ENCODE results near the gene ADH1C. TPM values are rescaled to one million over a fixed set of nuclear protein-coding genes. Genes with fewer than 3 reads are reported as not detected.

The ADH1C gene
- polyA plus RNA-seq, 1 of the 3 experiments (the other 2 are of a cell fraction): not detected

GRCh38 chr4:99330648-99331047 lies 21.9 kb downstream of the ADH1C start (continued):
- TF ChIP-seq, protein P1, sequence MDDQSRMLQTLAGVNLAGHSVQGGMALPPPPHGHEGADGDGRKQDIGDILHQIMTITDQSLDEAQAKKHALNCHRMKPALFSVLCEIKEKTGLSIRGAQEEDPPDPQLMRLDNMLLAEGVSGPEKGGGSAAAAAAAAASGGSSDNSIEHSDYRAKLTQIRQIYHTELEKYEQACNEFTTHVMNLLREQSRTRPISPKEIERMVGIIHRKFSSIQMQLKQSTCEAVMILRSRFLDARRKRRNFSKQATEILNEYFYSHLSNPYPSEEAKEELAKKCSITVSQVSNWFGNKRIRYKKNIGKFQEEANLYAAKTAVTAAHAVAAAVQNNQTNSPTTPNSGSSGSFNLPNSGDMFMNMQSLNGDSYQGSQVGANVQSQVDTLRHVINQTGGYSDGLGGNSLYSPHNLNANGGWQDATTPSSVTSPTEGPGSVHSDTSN (IDR thresholded peaks at IDR 0.05): no peak
- TF ChIP-seq, protein P2, sequence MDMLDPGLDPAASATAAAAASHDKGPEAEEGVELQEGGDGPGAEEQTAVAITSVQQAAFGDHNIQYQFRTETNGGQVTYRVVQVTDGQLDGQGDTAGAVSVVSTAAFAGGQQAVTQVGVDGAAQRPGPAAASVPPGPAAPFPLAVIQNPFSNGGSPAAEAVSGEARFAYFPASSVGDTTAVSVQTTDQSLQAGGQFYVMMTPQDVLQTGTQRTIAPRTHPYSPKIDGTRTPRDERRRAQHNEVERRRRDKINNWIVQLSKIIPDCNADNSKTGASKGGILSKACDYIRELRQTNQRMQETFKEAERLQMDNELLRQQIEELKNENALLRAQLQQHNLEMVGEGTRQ (IDR thresholded peaks at IDR 0.05; ENCODE audit: borderline replicate concordance, low read depth, low read length): no peak
- TF ChIP-seq GABPA (IDR thresholded peaks at IDR 0.05; ENCODE audit: low read depth) (no peak), EZH2phosphoT487 (IDR thresholded peaks at IDR 0.05; ENCODE audit: borderline replicate concordance, low read depth) (no peak), RCOR1 (IDR thresholded peaks at IDR 0.05; ENCODE audit: low read length) (no peak), MXI1 (IDR thresholded peaks at IDR 0.05; ENCODE audit: low read depth, low read length) (no peak)
- TF ChIP-seq, protein P3, sequence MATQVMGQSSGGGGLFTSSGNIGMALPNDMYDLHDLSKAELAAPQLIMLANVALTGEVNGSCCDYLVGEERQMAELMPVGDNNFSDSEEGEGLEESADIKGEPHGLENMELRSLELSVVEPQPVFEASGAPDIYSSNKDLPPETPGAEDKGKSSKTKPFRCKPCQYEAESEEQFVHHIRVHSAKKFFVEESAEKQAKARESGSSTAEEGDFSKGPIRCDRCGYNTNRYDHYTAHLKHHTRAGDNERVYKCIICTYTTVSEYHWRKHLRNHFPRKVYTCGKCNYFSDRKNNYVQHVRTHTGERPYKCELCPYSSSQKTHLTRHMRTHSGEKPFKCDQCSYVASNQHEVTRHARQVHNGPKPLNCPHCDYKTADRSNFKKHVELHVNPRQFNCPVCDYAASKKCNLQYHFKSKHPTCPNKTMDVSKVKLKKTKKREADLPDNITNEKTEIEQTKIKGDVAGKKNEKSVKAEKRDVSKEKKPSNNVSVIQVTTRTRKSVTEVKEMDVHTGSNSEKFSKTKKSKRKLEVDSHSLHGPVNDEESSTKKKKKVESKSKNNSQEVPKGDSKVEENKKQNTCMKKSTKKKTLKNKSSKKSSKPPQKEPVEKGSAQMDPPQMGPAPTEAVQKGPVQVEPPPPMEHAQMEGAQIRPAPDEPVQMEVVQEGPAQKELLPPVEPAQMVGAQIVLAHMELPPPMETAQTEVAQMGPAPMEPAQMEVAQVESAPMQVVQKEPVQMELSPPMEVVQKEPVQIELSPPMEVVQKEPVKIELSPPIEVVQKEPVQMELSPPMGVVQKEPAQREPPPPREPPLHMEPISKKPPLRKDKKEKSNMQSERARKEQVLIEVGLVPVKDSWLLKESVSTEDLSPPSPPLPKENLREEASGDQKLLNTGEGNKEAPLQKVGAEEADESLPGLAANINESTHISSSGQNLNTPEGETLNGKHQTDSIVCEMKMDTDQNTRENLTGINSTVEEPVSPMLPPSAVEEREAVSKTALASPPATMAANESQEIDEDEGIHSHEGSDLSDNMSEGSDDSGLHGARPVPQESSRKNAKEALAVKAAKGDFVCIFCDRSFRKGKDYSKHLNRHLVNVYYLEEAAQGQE (IDR thresholded peaks at IDR 0.05; ENCODE audit: low read depth, low read length): no peak

DNA sequence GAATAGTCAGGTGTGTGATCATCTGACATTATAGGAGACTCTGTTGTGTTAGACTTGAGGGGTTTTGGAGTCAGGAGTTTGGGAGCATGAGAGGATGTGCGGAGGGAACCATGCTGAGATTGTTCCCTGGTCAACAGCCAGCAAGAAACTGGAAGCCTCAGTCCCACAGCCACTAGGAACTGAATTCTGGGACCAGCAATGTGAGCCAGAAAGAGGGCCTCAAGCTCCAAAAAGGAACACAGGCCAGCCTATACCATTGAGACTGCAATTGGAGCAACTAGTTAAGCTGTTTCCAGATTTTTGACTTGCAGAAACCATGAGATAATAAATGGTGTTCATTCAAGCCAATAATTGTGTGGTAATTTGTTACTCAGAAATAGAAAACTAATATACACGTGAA lies 22.7 kb downstream of the ADH1C start:
- H4K20me1 ChIP-seq (ENCODE audit: insufficient read depth): no peaks in the 10 kb centered on the region
- DNase-seq: no peak
- no peak overlapping the region for H3K4me2 ChIP-seq
- TF ChIP-seq RXRA (IDR thresholded peaks at IDR 0.05; ENCODE audit: borderline replicate concordance, low read depth): no peak
- TF ChIP-seq JUND (IDR thresholded peaks at IDR 0.05): no peak
- no peak for TF ChIP-seq ELF1 (IDR thresholded peaks at IDR 0.05)
- no peak for TF ChIP-seq TAF1 (IDR thresholded peaks at IDR 0.05; ENCODE audit: borderline replicate concordance, low read depth, low read length)
- no peak for TF ChIP-seq MEF2A (IDR thresholded peaks at IDR 0.05; ENCODE audit: borderline replicate concordance, low read depth)
- no peak for TF ChIP-seq YY1 (IDR thresholded peaks at IDR 0.05; ENCODE audit: low read depth)
- no peak for TF ChIP-seq CHD2 (IDR thresholded peaks at IDR 0.05; ENCODE audit: low read length, partially characterized antibody)
- no peak for TF ChIP-seq EZH2phosphoT487 (IDR thresholded peaks at IDR 0.05; ENCODE audit: borderline replicate concordance, low read depth)
- TF ChIP-seq NRF1 (IDR thresholded peaks at IDR 0.05; ENCODE audit: low read depth, low read length): no peak
- TF ChIP-seq RCOR1 (IDR thresholded peaks at IDR 0.05; ENCODE audit: low read length): no peak
- TF ChIP-seq EP300 (IDR thresholded peaks at IDR 0.05; ENCODE audit: borderline replicate concordance in 1 of 2, low read depth in 1 of 2, low read length in 1 of 2): no peak
- no peak for TF ChIP-seq MAX (IDR thresholded peaks at IDR 0.05; ENCODE audit: low read depth)
- no peak for TF ChIP-seq GABPA (IDR thresholded peaks at IDR 0.05; ENCODE audit: low read depth)
- H3K79me2 ChIP-seq (ENCODE audit: insufficient read depth): no peaks in the 10 kb centered on the region
- no peaks in the 10 kb centered on the region for H3K27me3 ChIP-seq (ENCODE audit: insufficient read depth)
- no peaks in the 10 kb centered on the region for H3K4me1 ChIP-seq (ENCODE audit: control insufficient read depth in 1 of 2, insufficient read depth in 2 of 2, low read depth in 1 of 2, low read length in 1 of 2)
- no peaks in the 10 kb centered on the region for H3K9me3 ChIP-seq
- H3K9ac ChIP-seq: no peak overlapping the region
- H3K9me2 ChIP-seq: no peaks in the 10 kb centered on the region
- no peaks in the 10 kb centered on the region for H3K36me3 ChIP-seq (replicated peaks in 1 of 2; ENCODE audit: control insufficient read depth in 1 of 2, insufficient read depth in 2 of 2, low read length in 1 of 2)
- ChIA-PET CTCF (no interaction called here), POLR2A (no interaction called here)
- whole genome bisulfite sequencing (ENCODE audit: low lambda C conversion rate): 8% methylated on average over 2 of the region's 2 CpGs
- H2AFZ ChIP-seq (ENCODE audit: low read depth): no peak overlapping the region
- no peak overlapping the region for H3K4me3 ChIP-seq (ENCODE audit: low read depth in 2 of 2, low read length in 1 of 2)
- no peaks in the 10 kb centered on the region for H3F3A ChIP-seq (replicated peaks; ENCODE audit: insufficient read depth)
- no peak overlapping the region for H3K27ac ChIP-seq (ENCODE audit: low read depth in 2 of 2, low read length in 1 of 2)
